ENCODE data around the gene MS4A4A.

MS4A4A gene

DNA sequence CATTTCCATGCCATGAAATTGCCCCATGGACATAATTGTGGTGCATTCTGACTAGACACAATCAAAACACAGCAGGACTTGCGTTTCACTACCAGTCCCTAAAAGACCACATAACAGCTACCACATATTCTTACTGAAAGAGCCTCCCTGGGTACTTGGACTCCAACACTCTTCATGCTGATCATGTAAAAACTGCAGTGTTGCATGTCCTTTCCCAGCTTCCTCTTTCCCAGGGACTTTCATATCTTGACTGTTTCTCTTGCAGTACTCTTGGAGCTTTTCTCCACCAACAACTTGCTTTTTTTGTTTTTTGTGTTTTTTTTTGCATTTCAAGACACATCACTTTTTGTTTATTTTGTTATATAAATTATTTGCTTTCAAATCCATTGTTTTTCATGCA lies 69.5 kb downstream of the MS4A4A start:
- peak; percentile 66 for DNase-seq

DNA sequence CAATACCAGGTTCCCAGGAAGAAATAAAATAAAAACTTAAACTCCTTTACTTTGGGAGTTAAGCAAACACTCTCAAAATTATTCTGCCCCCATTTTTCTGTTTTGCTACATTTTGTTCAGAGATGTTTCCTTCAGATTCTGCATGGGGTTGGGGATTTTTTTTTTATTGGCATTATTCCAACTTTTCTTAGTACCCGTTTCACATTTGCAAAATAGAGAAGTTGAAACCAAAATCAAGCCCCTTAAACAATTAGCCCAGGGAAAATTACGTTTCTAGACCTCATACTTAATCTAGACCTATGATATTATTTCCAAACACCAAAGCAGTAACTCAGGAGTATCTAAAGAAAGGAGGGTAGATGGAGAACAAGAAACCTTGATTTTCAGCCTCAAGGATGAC lies 77.3 kb downstream of the MS4A4A start:
- DNase-seq: peak; percentile 66

Data from inflammatory macrophage treated with lipopolysaccharide for 4 hours (primary cell).